Loucy (cell line): ENCODE results near the gene PTGR2.

Experiments used
- H2AFZ ChIP-seq: fragments of 200-600 bp; sonication (generic); 2 replicates; pipeline ENCODE4 v1.6.0; 2016; ENCODE audit warnings: antibody characterized with exemption, mild to moderate bottlenecking, low read length, moderate library complexity
- H3F3A ChIP-seq: fragments of 200-600 bp; 2 replicates; pipeline ENCODE4 v1.6.0; 2016; ENCODE audit warnings: antibody characterized with exemption, low read depth, mild to moderate bottlenecking
- H3K27me3 ChIP-seq: fragments of 200-600 bp; sonication (generic); 2 replicates; pipeline ENCODE4 v1.6.1; 2014; ENCODE audit warnings: low read length, mild to moderate bottlenecking; ENCODE audit not compliant: insufficient read depth, poor library complexity, severe bottlenecking
- H3K36me3 ChIP-seq: fragments of 200-600 bp; sonication (generic); 2 replicates; pipeline ENCODE4 v1.6.1; 2016; ENCODE audit warnings: low read length; ENCODE audit not compliant: insufficient read depth
- H3K4me1 ChIP-seq: fragments of 200-600 bp; sonication (generic); 2 replicates; pipeline ENCODE4 v1.5.1; 2014; ENCODE audit warnings: low read length, mild to moderate bottlenecking; ENCODE audit not compliant: insufficient read depth, poor library complexity, severe bottlenecking
- H3K4me2 ChIP-seq: fragments of 200-600 bp; sonication (generic); 2 replicates; pipeline ENCODE4 v1.6.0; 2014; ENCODE audit warnings: antibody characterized with exemption, low read length, low read depth, mild to moderate bottlenecking; ENCODE audit not compliant: poor library complexity, severe bottlenecking
- H3K4me3 ChIP-seq: fragments of 200-600 bp; sonication (generic); 2 replicates; pipeline ENCODE4 v1.5.1; 2014; ENCODE audit warnings: low read length, mild to moderate bottlenecking, mixed read lengths; ENCODE audit not compliant: poor library complexity, severe bottlenecking
- H3K79me2 ChIP-seq: fragments of 200-600 bp; sonication (generic); 2 replicates; pipeline ENCODE4 v1.6.1; 2014; ENCODE audit warnings: low read length; ENCODE audit not compliant: insufficient read depth
- H3K9ac ChIP-seq: fragments of 200-600 bp; sonication (generic); 2 replicates; pipeline ENCODE4 v1.6.0; 2014; ENCODE audit warnings: mild to moderate bottlenecking, low read depth, low read length, moderate library complexity; ENCODE audit not compliant: poor library complexity, severe bottlenecking
- H3K9me2 ChIP-seq: fragments of 200-600 bp; sonication (generic); replicated peaks from 2 replicates; pipeline ENCODE4 v1.6.1; 2016; ENCODE audit warnings: low read depth, low read length, mixed read lengths
- H3K9me3 ChIP-seq: fragments of 200-600 bp; sonication (generic); 2 replicates; pipeline ENCODE4 v1.6.1; 2014; ENCODE audit warnings: mild to moderate bottlenecking, antibody characterized with exemption, low read length, low read depth; ENCODE audit not compliant: insufficient read depth
- H4K20me1 ChIP-seq: fragments of 200-600 bp; sonication (generic); 2 replicates; pipeline ENCODE4 v1.6.0; 2014; ENCODE audit warnings: antibody characterized with exemption, low read length, mild to moderate bottlenecking; ENCODE audit not compliant: insufficient read depth, poor library complexity, severe bottlenecking
- CTCF ChIP-seq: fragments of 200-600 bp; sonication (generic); conservative IDR thresholded peaks from 2 replicates; pipeline ENCODE4 v1.5.1; 2014; ENCODE audit warnings: mild to moderate bottlenecking, antibody characterized with exemption, low read length
- EZH2phosphoT487 ChIP-seq: fragments of 200-600 bp; IDR thresholded peaks from 2 replicates; pipeline ENCODE4 v1.6.1; 2018; ENCODE audit warnings: antibody characterized with exemption, mild to moderate bottlenecking, moderate library complexity, borderline replicate concordance

Gene PTGR2

DNA sequence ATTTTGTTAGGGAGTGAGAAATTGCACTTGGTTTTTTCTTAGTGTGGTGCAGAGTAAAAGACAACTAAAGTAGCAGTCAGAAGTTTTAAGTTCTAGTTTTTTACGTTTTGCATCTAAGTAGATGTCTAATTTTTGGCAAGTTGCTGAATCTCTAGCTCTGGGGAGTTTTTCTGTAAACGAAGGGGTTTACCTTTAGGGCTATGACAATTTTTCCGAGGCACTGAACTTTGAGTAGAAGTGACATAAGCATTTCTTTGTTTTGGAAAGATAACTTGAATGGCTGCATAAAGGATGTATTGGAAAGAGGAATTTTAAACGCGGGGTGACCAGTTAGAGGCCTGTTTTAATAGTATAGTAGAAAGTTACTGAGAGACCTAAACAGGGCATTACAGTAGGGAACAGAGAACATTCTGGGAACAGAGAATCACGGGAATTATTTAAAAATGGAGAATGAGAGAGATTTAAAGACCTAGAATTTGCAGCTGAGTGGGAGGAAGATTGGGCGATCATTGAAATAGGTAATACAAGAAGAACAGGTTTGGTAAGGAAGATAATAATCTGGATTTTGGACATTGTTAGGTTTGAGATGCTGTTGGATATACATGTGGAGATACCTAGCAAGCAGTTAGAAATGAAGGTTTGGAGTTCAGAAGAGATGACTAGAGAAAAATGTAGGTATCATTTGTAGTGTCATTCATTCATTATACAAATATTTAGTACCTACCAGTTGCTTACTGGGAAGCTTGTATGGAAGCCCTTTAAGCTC lies 36.2 kb downstream of the PTGR2 start:
- H2AFZ ChIP-seq = no peak overlapping the region
- peak overlapping the region; percentile 98 for H3K4me3 ChIP-seq
- peaks cover 39% of the 10 kb centered on the region for H3K4me1 ChIP-seq
- peak overlapping the region; percentile 95 for H3K9ac ChIP-seq
- no peak for TF ChIP-seq CTCF
- TF ChIP-seq EZH2phosphoT487 = no peak
- H3K36me3 ChIP-seq = peaks cover 4% of the 10 kb centered on the region; the same call in 1 of the 2 replicates
- no peaks in the 10 kb centered on the region for H3K9me2 ChIP-seq
- no peaks in the 10 kb centered on the region for H3K27me3 ChIP-seq
- peaks cover 75% of the 10 kb centered on the region for H3K79me2 ChIP-seq
- no peaks in the 10 kb centered on the region for H3K9me3 ChIP-seq
- peaks cover 35% of the 10 kb centered on the region for H4K20me1 ChIP-seq
- H3F3A ChIP-seq = no peaks in the 10 kb centered on the region
- H3K4me2 ChIP-seq = peak overlapping the region; percentile 78

- Histone ChIP-seq H3K9ac (peak overlapping the region; percentile 95), H3K4me1 (peaks cover 39% of the 10 kb centered on the region), H3K9me3 (no peaks in the 10 kb centered on the region), H3K9me2 (no peaks in the 10 kb centered on the region), H2AFZ (no peak overlapping the region), H3K4me2 (peak overlapping the region; percentile 78), H3F3A (no peaks in the 10 kb centered on the region), H3K4me3 (peak overlapping the region; percentile 98), H4K20me1 (peaks cover 40% of the 10 kb centered on the region), H3K27me3 (no peaks in the 10 kb centered on the region), H3K79me2 (peaks cover 80% of the 10 kb centered on the region), H3K36me3 (peaks cover 8% of the 10 kb centered on the region)
- TF ChIP-seq EZH2phosphoT487 (no peak), CTCF (no peak)
These were observed 36.8 kb downstream of the PTGR2 start for GRCh38 chr14:73888460-73888725.

DNA sequence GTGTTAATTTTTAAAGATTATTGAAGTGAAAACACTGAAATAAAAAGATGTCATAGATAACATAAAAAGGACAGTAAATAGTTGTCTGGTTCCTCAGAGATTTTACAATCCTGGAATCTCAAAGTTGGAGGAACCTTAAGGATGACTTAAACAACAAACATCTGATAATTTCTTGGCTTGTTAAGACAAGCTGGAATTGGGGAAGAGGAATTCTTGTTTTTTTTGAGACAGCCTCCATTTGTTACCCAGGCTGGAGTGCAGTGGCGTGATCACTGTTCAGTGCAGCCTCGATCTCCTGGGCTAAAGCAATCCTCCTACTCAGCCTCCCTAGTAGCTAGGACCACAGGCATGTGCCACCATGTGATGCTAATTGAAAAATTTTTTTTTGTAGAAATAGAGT lies 37.3 kb downstream of the PTGR2 start:
- Histone ChIP-seq H3K4me3 (peak overlapping the region; percentile 98), H3K79me2 (peaks cover 84% of the 10 kb centered on the region), H3K4me2 (peak overlapping the region; percentile 78), H3K4me1 (peaks cover 39% of the 10 kb centered on the region), H3K27me3 (no peaks in the 10 kb centered on the region), H3K36me3 (peaks cover 14% of the 10 kb centered on the region), H3K9me3 (no peaks in the 10 kb centered on the region), H3K9ac (peak overlapping the region; percentile 95), H3K9me2 (no peaks in the 10 kb centered on the region), H4K20me1 (peaks cover 43% of the 10 kb centered on the region), H3F3A (no peaks in the 10 kb centered on the region), H2AFZ (no peak overlapping the region)
- TF ChIP-seq EZH2phosphoT487 (no peak), CTCF (no peak)
